ENCODE data around the gene HCFC1.

Gene HCFC1

DNA sequence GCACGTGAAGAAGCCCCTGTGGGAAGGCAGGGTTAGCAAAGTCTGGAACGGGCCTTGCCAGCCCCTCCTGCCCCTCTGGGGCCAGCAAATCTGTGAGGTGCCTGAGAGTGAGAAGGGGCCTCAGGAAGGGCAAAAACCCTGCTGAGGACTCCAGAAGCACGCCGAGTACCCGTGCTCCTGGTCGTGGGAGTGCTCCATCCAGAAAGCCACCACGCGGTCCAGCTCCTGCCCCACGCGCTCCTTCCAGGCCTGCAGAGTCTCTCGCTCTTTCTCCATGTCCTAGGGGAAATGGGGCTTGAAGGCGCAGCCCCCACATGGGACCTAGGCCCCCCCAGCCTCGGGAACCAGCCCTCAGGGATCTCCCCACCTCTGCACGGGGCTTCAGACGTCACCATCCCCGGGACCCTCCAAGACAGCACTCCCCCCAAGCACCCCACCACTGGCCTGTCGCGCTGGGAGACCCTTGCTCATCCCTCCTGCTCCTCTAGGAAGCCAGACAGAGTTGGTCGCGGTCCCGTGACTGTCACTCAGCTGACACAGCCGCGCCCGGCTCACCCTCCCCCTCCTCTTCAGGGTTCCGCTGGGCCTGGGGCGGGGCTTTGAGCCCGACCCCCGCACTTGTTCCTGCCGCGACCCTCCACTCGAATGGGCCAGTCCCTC is 27.3 kb downstream of the HCFC1 start, which contains the start of gene RENBP:
TSS of gene RENBP (minus strand) at position 504 of the 660 bp plus-strand sequence. CDS start at position 471, 33 bp downstream.
- peak within 1 kb of the TSS in 3 of 5 donors; percentile 51 to 67 (median 58) for H3K9ac ChIP-seq (ENCODE audit: low read length in 5 of 5)
- H3K9me3 ChIP-seq (ENCODE audit: control insufficient read depth in 5 of 5, low read length in 5 of 5) = no peaks in the 10 kb centered on the region
- H3K27me3 ChIP-seq (ENCODE audit: control insufficient read depth in 5 of 5, insufficient read depth in 4 of 5, low read length in 5 of 5) = peaks cover 3 to 21% (median 11%) of the 10 kb centered on the region in 5 donors
- no peak within 1 kb of the TSS for H3K27ac ChIP-seq (ENCODE audit: low read depth, low read length)
- H3K36me3 ChIP-seq (ENCODE audit: control insufficient read depth in 5 of 5, insufficient read depth in 5 of 5, low read length in 5 of 5) = peaks cover 0 to 19% (median 4%) of the 10 kb centered on the region in 5 donors
- peaks cover 0 to 50% (median 27%) of the 10 kb centered on the region in 5 donors for H3K4me1 ChIP-seq (ENCODE audit: control insufficient read depth in 5 of 5, insufficient read depth in 5 of 5, low read length in 5 of 5)
- H3K4me3 ChIP-seq (ENCODE audit: low read depth in 1 of 5, low read length in 5 of 5) = peak within 1 kb of the TSS; percentile 42 to 67 (median 54)

DNA sequence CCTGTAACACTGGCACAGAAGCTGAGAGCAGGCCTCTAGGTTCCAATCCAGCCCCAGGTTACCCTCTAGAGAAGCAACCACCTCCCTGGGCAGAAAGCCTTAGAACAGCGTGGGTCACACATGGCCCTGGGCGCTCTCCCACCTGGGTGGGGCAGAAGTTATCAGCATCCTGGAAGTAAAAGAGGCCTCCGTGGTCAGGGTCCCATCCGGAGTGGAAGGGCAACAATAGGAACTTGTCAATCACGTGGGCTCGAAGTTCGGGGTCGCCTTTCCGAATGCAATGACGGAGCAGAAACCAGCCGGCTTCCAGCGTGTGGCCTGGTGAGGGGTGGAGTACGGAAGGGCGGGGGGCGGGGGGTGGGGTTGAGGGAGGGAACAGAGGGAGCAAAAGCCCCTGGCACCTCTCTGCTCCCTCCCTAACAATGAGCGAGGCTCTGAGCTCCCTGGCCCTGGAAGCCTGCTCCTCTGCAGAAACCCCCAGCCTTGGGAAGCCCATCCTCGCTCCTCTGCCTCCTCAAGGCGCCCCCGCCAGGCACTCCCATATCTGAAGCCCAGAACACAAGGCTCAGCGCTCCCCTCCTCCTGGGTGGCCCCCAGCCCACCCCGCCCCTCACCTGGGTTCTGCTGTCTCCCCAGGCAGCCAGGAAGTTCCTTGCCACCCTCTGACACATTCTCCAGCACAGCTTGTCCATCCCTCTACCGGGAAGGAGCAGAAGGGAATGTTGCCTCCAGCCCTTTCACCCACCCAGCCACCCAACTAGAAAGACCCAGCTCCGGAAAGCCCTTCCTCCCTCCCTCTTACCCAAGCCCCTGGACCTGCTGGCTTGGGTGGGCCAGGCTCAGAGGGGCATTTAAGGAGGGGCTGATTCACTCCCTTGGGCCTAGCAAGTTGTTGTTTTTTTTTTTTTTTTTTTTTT is 30.0 kb downstream of the HCFC1 start:
- Histone ChIP-seq H3K27ac (ENCODE audit: low read depth, low read length) (no peak overlapping the region), H3K9me3 (ENCODE audit: control insufficient read depth in 5 of 5, low read length in 5 of 5) (no peaks in the 10 kb centered on the region), H3K36me3 (ENCODE audit: control insufficient read depth in 5 of 5, insufficient read depth in 5 of 5, low read length in 5 of 5) (peaks cover 0 to 8% (median 0%) of the 10 kb centered on the region in 5 donors), H3K27me3 (ENCODE audit: control insufficient read depth in 5 of 5, insufficient read depth in 4 of 5, low read length in 5 of 5) (peaks cover 3 to 24% (median 11%) of the 10 kb centered on the region in 5 donors), H3K4me3 (ENCODE audit: low read depth in 1 of 5, low read length in 5 of 5) (peak overlapping the region in 2 of 5 donors; percentile 27 to 40), H3K9ac (ENCODE audit: low read length in 5 of 5) (no peak overlapping the region), H3K4me1 (ENCODE audit: control insufficient read depth in 5 of 5, insufficient read depth in 5 of 5, low read length in 5 of 5) (peaks cover 0 to 30% (median 16%) of the 10 kb centered on the region in 5 donors)

DNA sequence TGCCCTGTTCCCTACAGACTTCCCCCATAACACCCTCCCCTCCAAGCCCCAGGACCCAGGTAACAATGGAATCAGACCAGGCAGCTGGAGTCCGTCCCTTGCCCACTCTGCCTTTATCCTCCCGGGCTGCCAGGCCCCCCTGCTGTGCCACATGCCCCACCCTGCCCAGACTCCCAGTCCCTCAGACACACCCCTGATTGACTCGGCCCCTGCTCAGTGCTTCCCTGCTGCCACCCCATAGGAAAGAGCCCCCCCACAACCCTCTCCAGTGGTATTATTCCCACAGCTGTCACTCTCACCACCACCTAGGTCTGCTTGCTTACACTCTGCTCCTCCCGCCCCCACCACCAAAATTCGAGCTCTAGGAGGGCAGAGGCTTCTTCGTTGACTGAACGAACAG is 32.0 kb downstream of the HCFC1 start:
- Histone ChIP-seq H3K36me3 (ENCODE audit: control insufficient read depth in 5 of 5, insufficient read depth in 5 of 5, low read length in 5 of 5) (peaks cover 0 to 8% (median 0%) of the 10 kb centered on the region in 5 donors), H3K9ac (ENCODE audit: low read length in 5 of 5) (no peak overlapping the region), H3K9me3 (ENCODE audit: control insufficient read depth in 5 of 5, low read length in 5 of 5) (no peaks in the 10 kb centered on the region), H3K27ac (ENCODE audit: low read depth, low read length) (no peak overlapping the region), H3K27me3 (ENCODE audit: control insufficient read depth in 5 of 5, insufficient read depth in 4 of 5, low read length in 5 of 5) (peaks cover 3 to 17% (median 11%) of the 10 kb centered on the region in 5 donors), H3K4me1 (ENCODE audit: control insufficient read depth in 5 of 5, insufficient read depth in 5 of 5, low read length in 5 of 5) (peaks cover 0 to 32% (median 20%) of the 10 kb centered on the region in 5 donors), H3K4me3 (ENCODE audit: low read depth in 1 of 5, low read length in 5 of 5) (no peak overlapping the region)

DNA sequence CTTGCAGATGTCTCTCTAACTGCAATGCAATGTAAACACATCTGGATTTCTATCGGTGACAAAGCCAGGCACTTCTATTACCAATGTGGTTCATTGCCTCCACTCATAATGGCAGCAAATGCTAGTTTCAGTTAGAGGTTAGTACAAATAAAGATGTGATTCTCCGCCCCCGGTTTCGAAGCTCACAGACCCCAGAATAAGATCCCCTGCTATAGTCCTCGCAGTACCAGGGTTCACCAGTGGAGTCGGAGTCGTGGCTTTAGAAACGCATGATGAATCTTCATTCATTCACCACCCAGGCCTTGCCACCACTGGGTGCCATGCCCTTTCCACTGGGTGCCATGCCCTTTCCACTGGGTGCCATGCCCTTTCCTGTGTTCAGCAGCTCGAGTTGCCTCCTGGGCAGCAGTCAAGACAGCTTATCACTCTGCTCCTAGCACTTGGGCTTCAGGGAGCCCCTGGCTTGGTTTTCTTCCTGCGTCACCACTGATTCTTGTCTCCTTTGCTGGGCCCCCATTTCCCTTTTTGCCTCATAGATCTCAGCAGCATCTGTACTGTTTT is 33.3 kb downstream of the HCFC1 start:
- H3K36me3 ChIP-seq (ENCODE audit: control insufficient read depth in 5 of 5, insufficient read depth in 5 of 5, low read length in 5 of 5) = peaks cover 0 to 8% (median 0%) of the 10 kb centered on the region in 5 donors
- no peak overlapping the region for H3K9ac ChIP-seq (ENCODE audit: low read length in 5 of 5)
- H3K27ac ChIP-seq (ENCODE audit: low read depth, low read length) = no peak overlapping the region
- peaks cover 0 to 19% (median 5%) of the 10 kb centered on the region in 5 donors for H3K27me3 ChIP-seq (ENCODE audit: control insufficient read depth in 5 of 5, insufficient read depth in 4 of 5, low read length in 5 of 5)
- H3K4me3 ChIP-seq (ENCODE audit: low read depth in 1 of 5, low read length in 5 of 5) = no peak overlapping the region
- peaks cover 0 to 32% (median 20%) of the 10 kb centered on the region in 5 donors for H3K4me1 ChIP-seq (ENCODE audit: control insufficient read depth in 5 of 5, insufficient read depth in 5 of 5, low read length in 5 of 5)
- H3K9me3 ChIP-seq (ENCODE audit: control insufficient read depth in 5 of 5, low read length in 5 of 5) = no peaks in the 10 kb centered on the region

DNA sequence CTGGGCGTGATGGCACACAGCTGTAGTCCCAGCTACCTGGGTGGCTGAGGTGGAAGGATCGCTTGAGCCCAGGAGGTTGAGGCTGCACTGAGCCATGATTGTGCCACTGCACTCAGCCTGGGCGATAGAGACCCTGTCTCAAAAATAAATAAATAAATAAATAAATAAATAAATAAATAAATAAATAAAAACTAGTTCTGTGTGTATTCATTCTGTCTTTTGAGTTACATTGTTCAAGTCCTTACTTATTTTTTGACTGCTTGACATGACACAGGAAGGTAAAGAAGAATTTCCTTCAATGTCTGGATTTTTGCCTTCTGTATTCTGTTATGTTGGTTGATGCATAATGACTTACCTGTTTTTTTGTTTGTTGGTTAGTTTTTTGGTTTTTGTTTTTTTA is 34.6 kb downstream of the HCFC1 start:
- H3K4me1 ChIP-seq (ENCODE audit: control insufficient read depth in 5 of 5, insufficient read depth in 5 of 5, low read length in 5 of 5) = peaks cover 0 to 27% (median 18%) of the 10 kb centered on the region in 5 donors
- H3K4me3 ChIP-seq (ENCODE audit: low read depth in 1 of 5, low read length in 5 of 5) = no peak overlapping the region
- no peak overlapping the region for H3K9ac ChIP-seq (ENCODE audit: low read length in 5 of 5)
- H3K27ac ChIP-seq (ENCODE audit: low read depth, low read length) = no peak overlapping the region
- no peaks in the 10 kb centered on the region for H3K9me3 ChIP-seq (ENCODE audit: control insufficient read depth in 5 of 5, low read length in 5 of 5)
- H3K36me3 ChIP-seq (ENCODE audit: control insufficient read depth in 5 of 5, insufficient read depth in 5 of 5, low read length in 5 of 5) = peaks cover 0 to 12% (median 4%) of the 10 kb centered on the region in 5 donors
- H3K27me3 ChIP-seq (ENCODE audit: control insufficient read depth in 5 of 5, insufficient read depth in 4 of 5, low read length in 5 of 5) = peaks cover 0 to 19% (median 3%) of the 10 kb centered on the region in 5 donors

DNA sequence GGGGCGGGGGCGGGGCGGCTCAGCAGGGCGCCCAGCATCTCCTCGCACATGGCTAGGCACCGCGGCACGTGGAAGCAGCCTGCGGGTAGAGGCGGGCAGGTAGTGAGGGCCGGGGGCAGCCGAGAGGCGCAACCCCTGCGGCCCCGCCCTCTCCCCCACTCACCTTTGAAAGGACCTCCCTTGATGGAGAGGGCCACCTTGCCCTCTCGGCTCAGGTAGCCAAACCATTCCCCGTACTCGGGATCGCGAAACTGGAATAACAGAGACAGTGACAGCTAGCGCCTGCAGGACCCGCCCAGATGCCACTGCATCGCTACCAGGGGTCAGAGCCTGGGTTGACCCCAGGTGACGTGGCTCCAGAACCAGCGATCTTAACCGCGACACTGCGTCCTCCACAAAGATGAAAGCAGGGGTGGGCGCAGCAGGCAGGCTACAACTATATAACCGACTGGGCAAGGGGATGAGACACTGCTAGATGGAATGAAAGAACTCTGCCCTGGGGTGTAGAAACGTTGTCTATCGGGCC is 36.2 kb downstream of the HCFC1 start:
- Histone ChIP-seq H3K27ac (ENCODE audit: low read depth, low read length) (no peak overlapping the region), H3K4me3 (ENCODE audit: low read depth in 1 of 5, low read length in 5 of 5) (peak overlapping the region in 3 of 5 donors; percentile 26 to 56 (median 36)), H3K9ac (ENCODE audit: low read length in 5 of 5) (no peak overlapping the region)

DNA sequence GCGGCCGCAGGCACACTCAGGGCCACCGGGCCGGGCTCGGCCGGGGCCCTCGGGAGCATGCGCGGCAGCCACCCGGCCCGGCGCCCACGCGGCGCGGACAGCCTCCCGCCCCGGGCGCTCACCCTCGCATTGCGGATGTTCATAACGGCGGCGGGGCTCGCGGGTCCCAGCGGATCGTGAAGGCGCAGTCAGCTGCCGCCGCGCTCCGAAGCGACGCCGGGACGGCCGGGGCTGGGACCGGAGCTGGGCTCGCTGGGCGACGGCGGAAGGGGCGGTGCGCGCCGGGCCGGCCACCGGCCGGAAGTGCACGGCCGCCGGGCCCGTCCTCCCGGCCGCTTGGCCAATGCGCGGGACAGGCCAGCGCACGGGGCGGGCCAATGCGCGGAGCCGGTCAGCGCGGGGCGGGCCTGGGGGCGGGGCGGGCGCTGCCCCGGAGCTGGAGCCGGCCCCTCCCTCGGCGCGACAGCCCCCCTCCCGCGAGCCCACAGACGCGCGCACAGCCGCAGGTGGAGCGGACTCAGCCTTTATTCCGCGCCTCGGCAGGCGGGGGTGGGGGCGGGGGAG is 36.8 kb downstream of the HCFC1 start, which contains the start of gene NAA10:
TSS of gene NAA10 (minus strand) at position 276 of the 564 bp plus-strand sequence. CDS start at position 143, 133 bp downstream.
- H3K9ac ChIP-seq (ENCODE audit: low read length in 5 of 5) = peak within 1 kb of the TSS; percentile 26 to 84 (median 74)
- H3K4me1 ChIP-seq (ENCODE audit: control insufficient read depth in 5 of 5, insufficient read depth in 5 of 5, low read length in 5 of 5) = peaks cover 0 to 22% (median 18%) of the 10 kb centered on the region in 5 donors
- H3K4me3 ChIP-seq (ENCODE audit: low read depth in 1 of 5, low read length in 5 of 5) = peak within 1 kb of the TSS; percentile 66 to 82 (median 77)
- H3K27me3 ChIP-seq (ENCODE audit: control insufficient read depth in 5 of 5, insufficient read depth in 4 of 5, low read length in 5 of 5) = peaks cover 0 to 16% (median 1%) of the 10 kb centered on the region in 5 donors
- H3K36me3 ChIP-seq (ENCODE audit: control insufficient read depth in 5 of 5, insufficient read depth in 5 of 5, low read length in 5 of 5) = peaks cover 0 to 29% (median 21%) of the 10 kb centered on the region in 5 donors
- H3K9me3 ChIP-seq (ENCODE audit: control insufficient read depth in 5 of 5, low read length in 5 of 5) = no peaks in the 10 kb centered on the region
- H3K27ac ChIP-seq (ENCODE audit: low read depth, low read length) = no peak within 1 kb of the TSS

More for the DNA sequence above, 36.2 kb downstream of the HCFC1 start:
- no peaks in the 10 kb centered on the region for H3K9me3 ChIP-seq (ENCODE audit: control insufficient read depth in 5 of 5, low read length in 5 of 5)
- peaks cover 0 to 27% (median 18%) of the 10 kb centered on the region in 5 donors for H3K4me1 ChIP-seq (ENCODE audit: control insufficient read depth in 5 of 5, insufficient read depth in 5 of 5, low read length in 5 of 5)
- peaks cover 0 to 29% (median 18%) of the 10 kb centered on the region in 5 donors for H3K36me3 ChIP-seq (ENCODE audit: control insufficient read depth in 5 of 5, insufficient read depth in 5 of 5, low read length in 5 of 5)
- peaks cover 0 to 19% (median 3%) of the 10 kb centered on the region in 5 donors for H3K27me3 ChIP-seq (ENCODE audit: control insufficient read depth in 5 of 5, insufficient read depth in 4 of 5, low read length in 5 of 5)

DNA sequence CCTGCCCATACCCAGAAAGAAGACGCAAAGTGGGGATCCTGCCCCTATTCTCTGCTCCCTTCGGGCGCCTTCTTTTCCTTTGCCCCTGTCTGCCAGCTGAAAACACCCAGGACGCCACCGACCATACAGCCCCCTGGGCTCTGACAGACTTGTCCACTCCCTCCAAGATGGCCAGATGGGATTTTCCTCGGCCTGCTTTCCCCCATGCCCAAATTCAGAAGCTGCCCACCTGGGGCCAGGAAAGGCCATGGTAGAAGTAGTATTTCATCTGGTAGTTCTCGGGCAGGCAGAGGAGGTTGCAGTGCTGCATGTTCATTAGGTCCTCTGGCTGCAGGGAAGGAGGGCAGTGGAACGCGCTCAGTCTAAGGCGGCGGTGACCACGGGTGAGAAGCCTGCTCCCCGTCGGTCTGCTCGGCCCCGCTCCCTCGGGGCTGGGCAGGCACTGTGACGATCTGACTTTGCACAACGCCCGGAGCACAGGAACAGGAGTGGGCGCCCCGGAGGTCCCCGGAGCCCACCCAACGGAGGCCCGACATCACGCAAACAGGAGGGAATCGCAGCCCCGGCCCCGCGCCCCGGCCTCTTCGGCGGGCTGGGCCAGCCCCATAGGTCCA is 37.4 kb downstream of the HCFC1 start:
- Histone ChIP-seq H3K4me1 (ENCODE audit: control insufficient read depth in 5 of 5, insufficient read depth in 5 of 5, low read length in 5 of 5) (peaks cover 0 to 24% (median 19%) of the 10 kb centered on the region in 5 donors), H3K27ac (ENCODE audit: low read depth, low read length) (no peak overlapping the region), H3K4me3 (ENCODE audit: low read depth in 1 of 5, low read length in 5 of 5) (peak overlapping the region; percentile 66 to 82 (median 77)), H3K36me3 (ENCODE audit: control insufficient read depth in 5 of 5, insufficient read depth in 5 of 5, low read length in 5 of 5) (peaks cover 0 to 32% (median 23%) of the 10 kb centered on the region in 5 donors), H3K9me3 (ENCODE audit: control insufficient read depth in 5 of 5, low read length in 5 of 5) (no peaks in the 10 kb centered on the region), H3K27me3 (ENCODE audit: control insufficient read depth in 5 of 5, insufficient read depth in 4 of 5, low read length in 5 of 5) (peaks cover 0 to 12% (median 0%) of the 10 kb centered on the region in 5 donors), H3K9ac (ENCODE audit: low read length in 5 of 5) (peak overlapping the region; percentile 26 to 84 (median 74))
